SK-N-SH (cell line): ENCODE data around the gene APPL1.

Experiments used
- CHD2 ChIP-seq: fragments of 150-350 bp; IDR thresholded peaks from 2 replicates; pipeline ENCODE4 v1.6.1; 2018; ENCODE audit warnings: low read length; ENCODE audit not compliant: partially characterized antibody
- CTCF ChIP-seq: fragments of 200-600 bp; sonication (generic); IDR thresholded peaks from 2 replicates; pipeline ENCODE4 v1.6.1; 2017; ENCODE audit warnings: antibody characterized with exemption, mild to moderate bottlenecking, moderate library complexity
- EP300 ChIP-seq, 2 experiments: IDR thresholded peaks; 2 replicates each; pipeline versions ENCODE4 v1.4.0 to v1.6.1; 2012; ENCODE audit warnings: borderline replicate concordance in 1 of 2, low read depth in 1 of 2, low read length in 1 of 2
- FOXM1 ChIP-seq: IDR thresholded peaks from 2 replicates; pipeline ENCODE4 v1.4.0; 2012; ENCODE audit warnings: low read depth, mild to moderate bottlenecking
- JUND ChIP-seq: IDR thresholded peaks from 2 replicates; pipeline ENCODE4 v1.4.0; 2012
- PBX3 ChIP-seq: IDR thresholded peaks from 2 replicates; pipeline ENCODE4; 2012
- POLR2AphosphoS5 ChIP-seq: IDR thresholded peaks from 2 replicates; pipeline ENCODE4 v1.6.1; 2012; ENCODE audit warnings: low read depth, low read length
- RCOR1 ChIP-seq: fragments of 150-350 bp; IDR thresholded peaks from 2 replicates; pipeline ENCODE4 v1.6.1; 2017; ENCODE audit warnings: antibody characterized with exemption, low read length
- RXRA ChIP-seq: IDR thresholded peaks from 2 replicates; pipeline ENCODE4 v1.4.0; 2012; ENCODE audit warnings: low read depth, mild to moderate bottlenecking, borderline replicate concordance
- SIN3A ChIP-seq: IDR thresholded peaks from 2 replicates; pipeline ENCODE4 v1.6.1; 2012; ENCODE audit warnings: low read depth, mild to moderate bottlenecking, low read length, moderate library complexity, borderline replicate concordance
- TAF1 ChIP-seq: IDR thresholded peaks from 2 replicates; pipeline ENCODE4 v1.6.1; 2012; ENCODE audit warnings: low read depth, mild to moderate bottlenecking, low read length, moderate library complexity, borderline replicate concordance

GRCh38 chr3:57274845-57275244, 47.3 kb downstream of the APPL1 start:
- no peak for TF ChIP-seq CTCF
- no peak for TF ChIP-seq TAF1
- TF ChIP-seq RCOR1: no peak
- TF ChIP-seq POLR2AphosphoS5: no peak
- TF ChIP-seq RXRA: no peak
- TF ChIP-seq PBX3: no peak
- no peak for TF ChIP-seq EP300 (IDR thresholded peaks at IDR 0.05; ENCODE audit: borderline replicate concordance in 1 of 2, low read depth in 1 of 2, low read length in 1 of 2)
- no peak for TF ChIP-seq SIN3A
- no peak for TF ChIP-seq FOXM1
- no peak for TF ChIP-seq JUND
- no peak for TF ChIP-seq CHD2
